GM18499 (cell line): ENCODE results near the gene SLC25A17.
"Not testable (repeated sequence)": the region's sequence is repeated elsewhere in the genome, so short reads cannot be mapped to it uniquely, and the experiment has no call there.

Experiments used
- ATAC-seq: cut with Tn5 transposase; IDR thresholded peaks from one replicate; pipeline ENCODE4 v1.9.1; 2021; ENCODE audit warnings: moderate number of reproducible peaks; ENCODE audit not compliant: insufficient read depth, unreplicated experiment

SLC25A17 gene

GRCh38 chr22:40758851-40759250, 60.3 kb downstream of the SLC25A17 start:
- not testable (repeated sequence) for ATAC-seq

DNA sequence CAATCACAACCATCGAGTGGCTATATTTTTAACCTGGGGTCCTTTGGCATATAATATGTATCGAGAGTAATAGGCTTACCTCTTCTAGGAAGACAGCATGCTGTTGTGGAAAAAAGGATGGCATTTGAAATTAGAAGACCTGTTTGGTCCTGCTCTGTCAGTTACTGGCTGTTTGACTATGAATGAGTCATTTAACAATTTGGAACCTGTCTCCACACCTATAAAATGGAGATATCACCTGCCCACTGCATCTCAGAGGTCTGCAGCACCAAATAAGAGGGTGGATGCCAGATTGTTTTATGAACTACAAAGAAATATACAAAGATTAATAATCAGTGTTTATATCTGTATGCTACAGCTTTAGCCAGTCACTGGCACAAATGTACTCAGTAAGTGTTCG, 60.8 kb downstream of the SLC25A17 start:
- ATAC-seq: no peak

DNA sequence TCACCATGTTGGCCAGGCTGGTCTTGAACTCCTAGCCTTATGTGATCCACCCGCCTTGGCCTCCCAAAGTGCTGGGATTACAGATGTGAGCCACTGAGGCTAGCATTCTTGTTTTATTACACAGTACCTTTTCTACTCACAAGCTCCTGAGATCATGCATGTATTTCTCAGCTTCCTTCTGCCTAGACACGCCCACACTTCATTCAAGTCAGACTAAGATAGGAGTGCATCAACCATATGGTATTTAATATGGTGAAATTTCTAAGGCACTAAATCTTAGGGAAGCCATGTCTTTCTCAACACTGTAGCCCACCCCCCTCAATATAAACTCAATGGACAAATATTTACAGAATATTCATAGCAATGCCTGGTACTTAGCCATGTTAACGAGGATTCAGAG, 62.1 kb downstream of the SLC25A17 start:
- no peak for ATAC-seq

DNA sequence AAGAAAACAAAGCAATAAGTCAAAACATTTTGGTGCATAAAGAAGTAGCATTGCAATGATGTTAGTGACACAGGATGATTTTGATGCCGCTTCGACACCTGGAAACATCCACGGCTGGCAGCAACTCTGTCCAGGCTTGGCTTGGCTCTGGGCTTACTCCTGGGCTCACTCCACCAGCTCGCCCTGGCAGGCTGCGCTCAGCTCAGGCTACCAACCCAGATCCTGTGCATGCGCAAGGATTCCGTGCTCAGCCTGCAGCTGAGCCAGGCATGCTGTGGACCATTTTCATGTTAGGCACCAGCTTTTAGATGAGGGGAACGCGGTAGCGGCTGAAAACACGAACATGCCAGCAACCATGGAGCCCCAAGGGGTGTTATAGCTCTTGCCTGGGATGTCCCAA, 66.0 kb downstream of the SLC25A17 start:
- no peak for ATAC-seq

GRCh38 chr22:40751250-40751649, 67.9 kb downstream of the SLC25A17 start:
- ATAC-seq: no peak

DNA sequence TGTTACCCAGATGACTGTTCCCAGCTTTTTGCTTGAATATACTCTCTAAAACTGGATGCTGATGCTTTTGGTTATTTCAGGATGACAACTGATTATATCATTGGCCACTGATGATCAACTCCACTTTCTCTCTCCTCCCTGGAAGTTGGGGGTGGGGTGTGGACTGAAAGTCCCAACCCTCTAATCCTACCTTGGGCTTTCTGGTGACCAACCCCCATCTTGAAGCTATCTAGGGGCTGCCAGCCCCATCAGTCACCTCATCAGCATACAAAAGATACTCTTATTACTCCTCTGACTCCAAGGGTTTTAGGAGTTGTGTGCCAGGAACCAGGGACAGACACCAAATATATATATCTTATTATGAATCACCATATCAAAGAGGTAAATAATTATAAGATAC, 69.3 kb downstream of the SLC25A17 start:
- ATAC-seq: no peak

DNA sequence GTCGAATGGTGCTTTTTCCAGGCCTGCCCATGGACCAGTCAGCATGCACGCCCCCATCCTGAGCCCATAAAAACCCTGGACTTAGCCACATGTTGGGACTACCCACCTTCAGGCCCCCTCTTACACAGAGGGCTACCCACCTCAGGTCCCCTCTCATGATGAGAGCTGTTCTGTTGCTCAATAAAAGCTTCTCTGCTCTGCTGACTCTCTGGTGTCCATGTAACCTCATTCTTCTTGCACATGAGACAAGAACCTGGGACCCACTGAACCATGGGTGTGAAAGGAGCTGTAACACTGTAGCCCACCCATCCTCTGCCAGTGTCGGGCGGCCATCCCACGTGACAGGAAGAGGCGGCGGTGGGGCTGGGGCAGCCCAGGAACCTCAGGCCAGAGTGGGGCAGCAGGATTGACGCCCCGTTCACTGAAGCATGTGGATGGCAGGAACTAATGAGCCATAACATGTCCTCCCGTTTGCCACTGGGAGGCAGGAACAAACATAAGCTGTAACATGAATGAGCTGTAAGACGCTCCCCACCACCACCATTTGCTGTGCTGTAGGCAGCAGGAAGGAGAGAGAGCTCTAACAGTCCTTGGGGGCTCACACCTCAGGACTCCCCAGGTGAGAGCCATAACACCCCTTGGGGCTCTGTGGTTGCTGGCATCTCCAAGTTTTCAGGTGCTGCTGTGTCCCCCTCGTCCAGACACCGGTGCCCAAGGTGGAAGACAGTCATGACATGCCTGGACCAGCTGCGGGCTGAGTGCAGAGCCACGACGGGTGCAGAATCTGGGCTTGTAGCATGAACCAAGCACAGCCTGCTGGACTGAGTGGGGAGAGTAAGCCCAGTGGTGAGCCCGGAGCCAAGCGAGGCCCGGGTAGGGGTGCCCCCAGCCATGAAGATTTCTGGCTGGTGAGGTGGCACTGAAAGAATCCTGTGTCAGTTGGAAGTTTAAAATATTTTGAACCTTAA, 70.5 kb downstream of the SLC25A17 start:
- ATAC-seq: no peak

GRCh38 chr22:40747361-40747760, 71.8 kb downstream of the SLC25A17 start:
- no peak for ATAC-seq

DNA sequence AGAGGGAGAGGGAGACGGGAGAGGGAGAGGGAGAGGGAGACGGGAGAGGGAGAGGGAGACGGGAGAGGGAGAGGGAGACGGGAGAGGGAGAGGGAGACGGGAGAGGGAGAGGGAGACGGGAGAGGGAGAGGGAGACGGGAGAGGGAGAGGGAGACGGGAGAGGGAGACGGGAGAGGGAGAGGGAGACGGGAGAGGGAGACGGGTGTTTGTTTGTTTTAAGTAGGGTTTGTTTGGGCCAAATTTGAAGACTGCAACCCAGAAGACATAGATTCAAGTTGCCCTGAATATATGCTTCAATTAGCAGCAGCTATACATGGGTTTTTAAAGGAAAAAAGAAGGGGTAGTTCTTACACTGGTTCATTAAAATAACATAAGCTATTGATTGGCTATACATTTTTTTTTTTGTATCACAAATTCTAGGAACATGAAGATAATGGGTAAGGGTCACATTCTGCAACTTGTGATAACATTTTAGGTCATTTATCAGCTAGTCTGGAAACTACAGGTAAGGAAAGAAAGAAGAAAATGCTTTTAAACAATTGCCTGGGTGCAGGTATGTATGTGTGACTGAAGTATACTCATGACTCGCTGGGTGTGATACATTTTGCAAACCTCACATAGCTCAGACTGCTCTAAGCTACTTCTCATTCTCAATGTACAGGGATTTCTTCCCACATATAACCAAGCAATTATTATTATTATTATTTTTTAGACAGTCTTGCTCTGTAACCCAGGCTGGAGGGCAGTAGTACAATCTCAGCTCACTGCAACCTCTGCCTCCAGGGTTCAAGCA, 72.5 kb downstream of the SLC25A17 start:
- ATAC-seq: no peak

- ATAC-seq: no peak
Measured at GRCh38 chr22:40743768-40744167, 75.4 kb downstream of the SLC25A17 start.

DNA sequence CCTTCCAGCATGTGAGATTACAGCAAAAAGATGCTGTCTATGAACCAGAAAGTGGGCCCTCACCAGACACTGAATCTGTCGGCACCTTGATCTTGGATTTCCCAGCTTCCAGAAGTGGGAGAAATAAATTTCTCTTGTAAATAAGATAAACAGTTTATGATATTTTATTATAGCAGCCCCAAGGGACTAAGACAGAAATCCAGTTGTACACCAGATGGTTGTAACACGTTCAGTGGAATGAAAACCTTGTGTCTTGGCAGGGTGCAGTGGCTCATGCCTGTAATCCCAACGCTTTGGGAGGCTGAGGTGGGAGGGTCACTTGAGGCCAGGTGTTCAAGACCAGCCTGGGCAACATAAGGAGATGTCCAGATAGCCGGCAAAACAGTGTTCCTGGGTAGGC, 78.0 kb downstream of the SLC25A17 start:
- no peak for ATAC-seq

DNA sequence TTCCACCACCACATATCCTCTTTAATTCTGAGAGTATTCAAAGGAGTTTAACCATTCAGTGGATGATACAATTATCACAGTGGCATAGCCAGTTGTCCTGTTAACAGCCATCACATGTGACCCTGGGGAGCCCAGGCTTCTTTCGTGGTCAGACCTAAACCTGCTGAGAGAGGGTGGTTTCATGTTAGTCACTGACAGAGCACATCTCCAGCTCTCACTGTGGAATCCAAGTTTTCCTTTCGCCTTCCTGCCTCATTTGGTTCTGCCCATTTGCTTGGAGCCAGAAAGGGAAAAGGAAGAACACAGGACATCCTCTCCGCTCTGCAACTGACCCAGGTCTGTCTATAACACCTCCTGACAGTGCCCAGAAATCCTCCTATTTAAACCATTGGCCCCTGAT, 79.4 kb downstream of the SLC25A17 start:
- ATAC-seq: no peak

DNA sequence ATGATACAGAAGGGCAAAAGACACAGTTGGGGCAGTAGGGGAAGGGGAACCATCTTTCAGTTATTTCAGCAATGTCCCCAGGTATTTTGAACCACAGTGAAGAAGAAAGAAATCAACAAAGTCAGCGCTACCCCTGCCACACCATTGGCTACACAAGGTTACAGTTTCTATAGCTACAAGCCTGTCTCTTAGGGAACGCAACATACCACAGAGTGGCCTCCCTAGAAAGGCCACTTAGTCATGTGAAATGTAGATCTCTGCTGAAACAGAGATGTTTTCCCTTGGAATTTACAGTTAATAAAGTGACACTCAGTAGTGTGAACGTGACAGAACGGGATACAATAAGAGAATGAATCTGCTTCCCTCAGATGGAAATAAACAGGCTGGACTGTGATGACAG, 85.2 kb downstream of the SLC25A17 start:
- ATAC-seq: no peak

DNA sequence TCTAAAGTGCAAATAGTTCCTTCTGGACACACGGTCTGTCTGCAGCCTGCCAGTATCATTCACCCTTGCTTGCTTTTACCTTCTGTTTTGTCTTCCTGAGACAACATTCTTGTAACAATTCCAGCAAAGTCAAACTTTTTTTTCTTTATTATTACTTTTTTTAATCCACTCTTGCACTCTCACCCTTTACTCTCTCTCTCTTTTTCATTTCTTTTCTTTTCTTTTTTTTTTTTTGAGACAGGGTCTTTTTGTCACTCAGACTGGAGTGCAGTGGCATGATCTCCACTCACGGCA, 86.2 kb downstream of the SLC25A17 start:
- ATAC-seq: no peak

GRCh38 chr22:40729284-40729683, 89.9 kb downstream of the SLC25A17 start:
- ATAC-seq: no peak

GRCh38 chr22:40728731-40729189, 90.4 kb downstream of the SLC25A17 start:
- no peak for ATAC-seq

DNA sequence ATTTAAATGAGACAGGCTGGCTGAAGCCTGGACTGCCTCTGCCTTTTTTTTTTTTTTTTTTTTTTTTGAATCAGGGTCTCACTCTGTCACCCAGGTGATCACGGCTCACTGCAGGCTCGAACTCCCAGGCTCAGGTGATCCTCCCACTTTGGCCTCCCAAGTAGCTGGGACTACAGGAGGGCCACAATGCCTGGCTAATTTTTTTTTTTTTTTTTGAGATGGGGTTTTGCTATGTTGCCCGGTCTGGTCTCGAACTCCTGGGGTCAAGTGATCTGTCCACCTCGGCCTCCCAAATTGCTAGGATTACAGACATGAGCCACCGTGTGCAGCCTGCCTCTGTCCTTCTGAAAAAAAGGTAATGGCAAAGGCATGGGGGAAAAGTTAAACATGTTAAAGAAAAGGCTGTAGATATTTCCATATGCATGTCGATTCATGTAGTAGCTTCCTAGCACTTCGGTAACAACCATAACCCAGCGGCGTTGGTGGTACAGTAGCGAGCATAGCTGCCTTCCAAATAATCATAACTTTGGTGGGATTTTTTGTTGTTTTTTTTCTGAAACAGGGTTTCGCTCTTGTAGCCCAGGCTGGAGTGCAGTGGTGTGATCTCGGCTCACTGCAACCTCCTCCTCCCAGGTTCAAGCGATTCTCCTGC, 91.1 kb downstream of the SLC25A17 start:
- ATAC-seq: no peak

GRCh38 chr22:40727070-40727963, 91.8 kb downstream of the SLC25A17 start:
- ATAC-seq: no peak

DNA sequence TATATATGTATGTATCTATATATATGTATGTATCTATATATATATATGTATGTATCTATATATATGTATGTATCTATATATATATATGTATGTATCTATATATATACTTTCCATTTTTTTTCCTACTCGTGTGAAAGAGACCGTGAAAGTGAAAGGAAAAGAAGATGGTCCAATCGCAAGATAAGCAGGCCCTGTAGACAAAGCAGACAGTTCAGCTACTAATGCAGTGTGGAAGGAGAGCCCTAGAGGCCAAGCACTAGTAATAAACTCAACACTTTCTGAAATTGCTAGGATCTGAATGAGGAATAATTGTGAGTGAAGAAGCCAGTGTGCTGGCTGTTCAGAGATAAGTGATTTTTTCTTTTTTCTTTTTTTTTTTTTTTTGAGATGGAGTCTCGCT, 92.6 kb downstream of the SLC25A17 start:
- no peak for ATAC-seq

- ATAC-seq: no peak
Measured at GRCh38 chr22:40723396-40723933, 95.7 kb downstream of the SLC25A17 start.
